Hepatocyte (in vitro differentiated cells): Measurements from ENCODE around the gene TPRG1L. TPM values are rescaled to one million over a fixed set of nuclear protein-coding genes. Genes with fewer than 3 reads are reported as not detected.
A peak's percentile ranks its signal among the peaks of the same experiment; 100 is the strongest.

Source experiments
- DNase-seq: peaks from one replicate; pipeline ENCODE4 v3.0.0-alpha.2; 2016; ENCODE audit warnings: low spot score
- H2AFZ ChIP-seq: fragments of 200-600 bp; sonication (generic); 2 replicates; pipeline ENCODE4 v1.6.0; 2016; ENCODE audit warnings: antibody characterized with exemption, mild to moderate bottlenecking
- H3K27ac ChIP-seq: fragments of 200-600 bp; sonication (generic); 2 replicates; pipeline ENCODE4 v1.5.1; 2016; ENCODE audit warnings: mild to moderate bottlenecking
- H3K27me3 ChIP-seq: fragments of 200-600 bp; sonication (generic); 2 replicates; pipeline ENCODE4 v1.6.1; 2016
- H3K36me3 ChIP-seq: fragments of 200-600 bp; sonication (generic); replicated peaks from 2 replicates; pipeline ENCODE4 v1.5.1; 2016; ENCODE audit warnings: low read depth; ENCODE audit not compliant: insufficient read depth
- H3K4me1 ChIP-seq: fragments of 200-600 bp; sonication (generic); 2 replicates; pipeline ENCODE4 v1.5.1; 2016; ENCODE audit warnings: mild to moderate bottlenecking, moderate library complexity; ENCODE audit not compliant: insufficient read depth
- H3K4me2 ChIP-seq: fragments of 200-600 bp; sonication (generic); 2 replicates; pipeline ENCODE4 v1.6.0; 2016
- H3K4me3 ChIP-seq: fragments of 200-600 bp; sonication (generic); 2 replicates; pipeline ENCODE4 v1.5.1; 2016; ENCODE audit warnings: mild to moderate bottlenecking
- H3K79me2 ChIP-seq: fragments of 200-600 bp; sonication (generic); 2 replicates; pipeline ENCODE4 v1.6.0; 2017; ENCODE audit warnings: mild to moderate bottlenecking
- H3K9me2 ChIP-seq: fragments of 200-600 bp; sonication (generic); replicated peaks from 2 replicates; pipeline ENCODE4 v1.6.0; 2017; ENCODE audit warnings: mild to moderate bottlenecking; ENCODE audit not compliant: insufficient read depth
- H3K9me3 ChIP-seq: fragments of 200-600 bp; sonication (generic); 2 replicates; pipeline ENCODE4 v1.5.1; 2016; ENCODE audit warnings: low read depth, mild to moderate bottlenecking
- H4K20me1 ChIP-seq: fragments of 200-600 bp; sonication (generic); 2 replicates; pipeline ENCODE4 v1.6.0; 2016; ENCODE audit warnings: mild to moderate bottlenecking; ENCODE audit not compliant: insufficient read depth, poor library complexity, severe bottlenecking
- EZH2 ChIP-seq: fragments of 200-600 bp; sonication (generic); IDR thresholded peaks from 2 replicates; pipeline ENCODE4 v1.6.1; 2016; ENCODE audit warnings: antibody characterized with exemption, mild to moderate bottlenecking, borderline replicate concordance
- EZH2phosphoT487 ChIP-seq: fragments of 200-600 bp; sonication (generic); IDR thresholded peaks from one replicate; pipeline ENCODE4 v1.6.1; 2018; ENCODE audit warnings: antibody characterized with exemption, mild to moderate bottlenecking, low read depth, moderate library complexity; ENCODE audit not compliant: unreplicated experiment, severe bottlenecking
- WGBS: methylation state at CpG from one replicate; pipeline ENCODE4 v1.1.6; 2016; ENCODE audit warnings: low lambda C conversion rate; ENCODE audit errors: missing lambda C conversion rate; 5-methylcytosine and 5-hydroxymethylcytosine counted together
- polyA plus RNA-seq: library from polyadenylated mRNA; unstranded; fragments of >200 nt; fragmentation: Nextera tagmentation; extraction: Ambion mirVana; gene quantifications from 2 replicates; pipeline ENCODE4 v1.2.1, GENCODE V29; 2016
- total RNA-seq: library from RNA; depleted of rRNA; stranded (reverse); fragments of >200 nt; gene quantifications from 2 replicates; pipeline ENCODE4 v1.2.3, GENCODE V29; 2014
- TF ChIP-seq, protein P1 (sequence below): fragments of 200-600 bp; sonication (generic); IDR thresholded peaks from 2 replicates; pipeline ENCODE4 v1.5.1; 2016; ENCODE audit warnings: antibody characterized with exemption, mild to moderate bottlenecking; ENCODE audit not compliant: poor library complexity

Gene TPRG1L
- total and polyA plus RNA-seq, 2 experiments from 2014 or later: 57.9 to 74.1 TPM

DNA sequence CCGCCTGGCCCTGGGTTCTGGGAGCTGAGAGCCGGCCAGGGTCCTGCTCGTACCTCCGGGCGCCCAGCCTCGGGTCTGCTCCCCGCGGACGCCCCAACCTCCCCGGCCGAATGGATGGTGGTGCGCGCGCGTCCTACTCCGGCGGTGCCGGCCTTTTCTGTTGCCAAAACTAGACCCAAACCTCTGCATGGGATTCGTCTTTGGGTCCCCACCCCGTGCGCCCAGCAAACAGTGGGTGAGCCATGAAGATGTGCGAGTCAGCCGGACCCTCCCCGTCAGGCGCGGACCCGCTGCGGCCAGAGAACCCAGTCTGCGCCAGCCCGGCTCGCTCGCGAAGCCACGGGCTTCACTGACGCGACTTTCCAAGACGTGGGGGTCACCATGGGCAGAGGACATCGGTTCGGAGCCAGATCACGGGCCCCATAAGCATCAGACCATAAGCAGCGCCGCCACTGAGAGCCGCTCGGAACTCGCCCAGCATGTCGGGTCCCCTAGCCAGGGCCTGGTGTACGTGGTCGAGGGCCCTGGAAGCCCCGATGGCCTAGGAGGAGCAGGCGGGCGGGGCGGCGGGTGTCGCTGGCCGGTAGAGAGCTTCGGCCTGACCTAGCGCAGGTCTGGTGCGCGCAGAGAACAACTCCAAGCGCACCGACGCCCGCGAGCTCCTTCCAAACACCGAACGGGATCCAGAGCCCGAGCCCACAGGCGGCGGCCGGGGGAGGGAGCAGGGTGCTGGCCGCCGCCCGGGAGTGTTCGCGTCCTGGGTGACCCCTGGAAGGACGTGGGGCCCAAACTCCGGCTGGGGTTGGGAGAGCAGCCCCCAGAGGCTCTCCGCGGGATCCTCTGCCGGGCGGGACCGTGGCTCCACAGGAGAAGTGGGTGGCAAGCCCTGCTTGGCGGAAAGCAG, 26.5 kb downstream of the TPRG1L start:
- Histone ChIP-seq H3K36me3 (no peaks in the 10 kb centered on the region), H3K4me3 (no peak overlapping the region), H4K20me1 (no peaks in the 10 kb centered on the region), H3K9me3 (no peaks in the 10 kb centered on the region), H3K27me3 (peaks cover 60% of the 10 kb centered on the region), H3K4me1 (peaks cover 8% of the 10 kb centered on the region), H3K27ac (no peak overlapping the region), H3K9me2 (no peaks in the 10 kb centered on the region), H2AFZ (peak overlapping the region; percentile 31), H3K79me2 (peaks cover 11% of the 10 kb centered on the region), H3K4me2 (peak overlapping the region; percentile 95)
- no peak for DNase-seq
- WGBS: 3% methylated on average over 69 of the region's 83 CpGs
- TF ChIP-seq, protein P1, sequence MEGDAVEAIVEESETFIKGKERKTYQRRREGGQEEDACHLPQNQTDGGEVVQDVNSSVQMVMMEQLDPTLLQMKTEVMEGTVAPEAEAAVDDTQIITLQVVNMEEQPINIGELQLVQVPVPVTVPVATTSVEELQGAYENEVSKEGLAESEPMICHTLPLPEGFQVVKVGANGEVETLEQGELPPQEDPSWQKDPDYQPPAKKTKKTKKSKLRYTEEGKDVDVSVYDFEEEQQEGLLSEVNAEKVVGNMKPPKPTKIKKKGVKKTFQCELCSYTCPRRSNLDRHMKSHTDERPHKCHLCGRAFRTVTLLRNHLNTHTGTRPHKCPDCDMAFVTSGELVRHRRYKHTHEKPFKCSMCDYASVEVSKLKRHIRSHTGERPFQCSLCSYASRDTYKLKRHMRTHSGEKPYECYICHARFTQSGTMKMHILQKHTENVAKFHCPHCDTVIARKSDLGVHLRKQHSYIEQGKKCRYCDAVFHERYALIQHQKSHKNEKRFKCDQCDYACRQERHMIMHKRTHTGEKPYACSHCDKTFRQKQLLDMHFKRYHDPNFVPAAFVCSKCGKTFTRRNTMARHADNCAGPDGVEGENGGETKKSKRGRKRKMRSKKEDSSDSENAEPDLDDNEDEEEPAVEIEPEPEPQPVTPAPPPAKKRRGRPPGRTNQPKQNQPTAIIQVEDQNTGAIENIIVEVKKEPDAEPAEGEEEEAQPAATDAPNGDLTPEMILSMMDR: no peak
- TF ChIP-seq EZH2 (peak; percentile 99), EZH2phosphoT487 (peak; percentile 81)

DNA sequence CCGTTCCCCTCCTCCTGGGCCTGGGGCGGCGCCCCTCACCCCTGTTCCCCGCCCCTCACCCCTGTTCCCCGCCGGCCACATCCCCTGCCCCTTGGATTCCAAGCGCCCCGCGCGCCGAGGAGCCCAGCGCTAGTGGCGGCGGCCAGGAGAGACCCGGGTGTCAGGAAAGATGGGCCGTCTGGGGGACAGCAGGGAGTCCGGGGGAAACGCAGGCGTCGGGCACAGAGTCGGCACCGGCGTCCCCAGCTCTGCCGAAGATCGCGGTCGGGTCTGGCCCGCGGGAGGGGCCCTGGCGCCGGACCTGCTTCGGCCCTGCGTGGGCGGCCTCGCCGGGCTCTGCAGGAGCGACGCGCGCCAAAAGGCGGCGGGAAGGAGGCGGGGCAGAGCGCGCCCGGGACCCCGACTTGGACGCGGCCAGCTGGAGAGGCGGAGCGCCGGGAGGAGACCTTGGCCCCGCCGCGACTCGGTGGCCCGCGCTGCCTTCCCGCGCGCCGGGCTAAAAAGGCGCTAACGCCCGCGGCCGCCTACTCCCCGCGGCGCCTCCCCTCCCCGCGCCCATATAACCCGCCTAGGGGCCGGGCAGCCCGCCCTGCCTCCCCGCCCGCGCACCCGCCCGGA, 27.2 kb downstream of the TPRG1L start, which contains the start of gene TP73:
TP73 (plus strand) TSS at position 587 of the 618 bp plus-strand sequence. CDS start 29,850 bp downstream, outside the sequence.
- no peaks in the 10 kb centered on the region for H4K20me1 ChIP-seq
- peak; percentile 79 for TF ChIP-seq EZH2phosphoT487
- TF ChIP-seq, protein P1: no peak
- no peak within 1 kb of the TSS for H3K27ac ChIP-seq
- H3K4me1 ChIP-seq: peaks cover 8% of the 10 kb centered on the region
- under 1% methylated on average over 24 of the region's 80 CpGs for WGBS
- peaks cover 11% of the 10 kb centered on the region for H3K79me2 ChIP-seq
- no peaks in the 10 kb centered on the region for H3K36me3 ChIP-seq
- peak within 1 kb of the TSS; percentile 95 for H3K4me2 ChIP-seq
- peaks cover 65% of the 10 kb centered on the region for H3K27me3 ChIP-seq
- H3K4me3 ChIP-seq: no peak within 1 kb of the TSS
- peak; percentile 38 for DNase-seq
- peak within 1 kb of the TSS; percentile 31 for H2AFZ ChIP-seq
- H3K9me2 ChIP-seq: no peaks in the 10 kb centered on the region
- no peaks in the 10 kb centered on the region for H3K9me3 ChIP-seq

DNA sequence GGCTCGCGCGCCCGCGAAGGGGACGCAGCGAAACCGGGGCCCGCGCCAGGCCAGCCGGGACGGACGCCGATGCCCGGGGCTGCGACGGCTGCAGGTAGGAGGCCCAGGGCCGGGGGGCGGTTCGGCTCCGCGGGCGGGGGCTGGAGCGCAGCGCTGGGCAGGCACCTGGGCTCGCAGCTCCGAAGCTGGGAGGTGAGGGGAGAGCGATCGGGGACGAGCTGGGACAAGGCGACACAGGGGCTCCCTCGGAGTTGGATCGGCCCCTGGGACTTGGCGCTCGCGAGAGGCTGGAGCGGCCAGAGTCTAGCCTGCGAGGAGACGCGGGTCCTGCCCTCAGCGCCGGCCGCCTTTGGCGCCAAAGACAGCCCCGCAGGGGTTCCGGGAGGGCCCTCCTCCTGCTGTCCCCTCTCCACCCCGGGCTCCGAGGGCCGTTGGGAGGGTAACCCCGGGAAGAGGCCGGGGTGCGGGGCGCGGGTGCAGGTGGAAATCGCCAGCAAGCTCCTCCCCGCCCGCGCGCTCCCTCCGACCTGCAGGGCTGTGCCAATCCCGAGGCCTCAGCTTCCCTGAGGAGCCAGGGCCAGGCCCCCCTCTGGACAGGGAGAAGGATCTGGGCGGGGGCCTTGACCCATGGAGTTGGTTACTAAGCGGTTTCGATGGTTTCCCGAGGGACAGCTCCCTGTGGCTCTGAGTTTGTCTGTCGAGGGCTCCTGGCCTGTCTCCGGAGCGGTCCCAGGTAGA, 27.9 kb downstream of the TPRG1L start:
- Histone ChIP-seq H3K79me2 (peaks cover 11% of the 10 kb centered on the region), H4K20me1 (no peaks in the 10 kb centered on the region), H3K36me3 (no peaks in the 10 kb centered on the region), H3K27me3 (peaks cover 65% of the 10 kb centered on the region), H3K4me2 (peak overlapping the region; percentile 95), H3K27ac (no peak overlapping the region), H2AFZ (no peak overlapping the region), H3K9me3 (no peaks in the 10 kb centered on the region), H3K4me1 (peaks cover 8% of the 10 kb centered on the region), H3K9me2 (no peaks in the 10 kb centered on the region), H3K4me3 (no peak overlapping the region)
- TF ChIP-seq, protein P1: no peak
- TF ChIP-seq EZH2phosphoT487 (no peak), EZH2 (no peak)
- 6% methylated on average over 44 of the region's 68 CpGs for WGBS
- no peak for DNase-seq
